B cell (primary cell): Measurements from ENCODE around the gene ABHD14A. TPM values are rescaled to one million over a fixed set of nuclear protein-coding genes. Genes with fewer than 3 reads are reported as not detected.

ENCODE experiments used
- ATAC-seq: fragments of 200-7000 bp; cut with Tn5 transposase; one replicate; pipeline ENCODE4 v1.10.0; 2021; ENCODE audit warnings: low read depth, mild to moderate bottlenecking, moderate number of reproducible peaks, moderate library complexity
- CTCF ChIA-PET: fragments of 350-600 bp; sonication (Branson Sonifier 250); formaldehyde crosslinking; loops from one replicate; lab custom pipeline; 2021; ENCODE audit warnings: antibody characterized with exemption, inconsistent platforms; lab: Charles Lee
- POLR2A ChIA-PET: fragments of 350-600 bp; sonication (Branson Sonifier 250); formaldehyde crosslinking; loops from one replicate; lab custom pipeline; 2021; ENCODE audit warnings: antibody characterized with exemption; lab: Charles Lee
- DNase-seq: peaks from one replicate; pipeline ENCODE4 v3.0.0; 2013
- H2AFZ ChIP-seq: 2 replicates; pipeline ENCODE4 v1.6.1; 2012; ENCODE audit warnings: mild to moderate bottlenecking, low read depth, low read length; ENCODE audit not compliant: insufficient read depth, poor library complexity, severe bottlenecking
- H3K27ac ChIP-seq, 2 donors: 1 replicate in 1 of 2; 2 replicates in 1 of 2; pipeline ENCODE4 v1.5.1; 2012 to 2013; ENCODE audit warnings: low read length in 2 of 2, mild to moderate bottlenecking in 2 of 2, moderate library complexity in 1 of 2
- H3K27me3 ChIP-seq, 4 experiments: fragments of 200-600 bp in 1 of 4; sonication (generic) in 1 of 4; replicated peaks in 1 of 4; 1 replicate in 2 of 4; 2 replicates in 2 of 4; pipeline versions ENCODE4 v1.6.1 to v1.7.0; 2013 to 2016; ENCODE audit warnings: low read length in 3 of 4, mild to moderate bottlenecking in 2 of 4, mixed read lengths in 1 of 4, moderate library complexity in 1 of 4; ENCODE audit not compliant: insufficient read depth in 4 of 4, control insufficient read depth in 3 of 4; ENCODE audit errors: control extremely low read depth in 1 of 4
- H3K36me3 ChIP-seq, 2 experiments: replicated peaks in 1 of 2; 1 replicate in 1 of 2; 2 replicates in 1 of 2; pipeline versions ENCODE4 v1.6.1 to v1.7.1; 2013; ENCODE audit warnings: low read length in 1 of 2; ENCODE audit not compliant: insufficient read depth in 2 of 2, control insufficient read depth in 1 of 2; ENCODE audit errors: control extremely low read depth in 1 of 2, extremely low read depth in 1 of 2
- H3K4me1 ChIP-seq, 2 donors: fragments of 200-600 bp in 1 of 2; sonication (generic) in 1 of 2; 1 replicate in 1 of 2; 2 replicates in 1 of 2; pipeline versions ENCODE4 v1.5.1 to v1.6.1; 2013 to 2017; ENCODE audit warnings: low read length in 2 of 2; ENCODE audit not compliant: control insufficient read depth in 2 of 2, insufficient read depth in 2 of 2
- H3K4me2 ChIP-seq: replicated peaks from 2 replicates; pipeline ENCODE3; 2012; ENCODE audit warnings: mild to moderate bottlenecking, low read depth, low read length; ENCODE audit not compliant: poor library complexity, severe bottlenecking
- H3K4me3 ChIP-seq, 5 experiments: fragments of 200-600 bp in 1 of 5; sonication (generic) in 1 of 5; 1 replicate in 3 of 5; 2 replicates in 2 of 5; pipeline versions ENCODE4 v1.5.1 to v1.7.0; 2011 to 2016; ENCODE audit warnings: low read length in 4 of 5, mild to moderate bottlenecking in 4 of 5, low read depth in 2 of 5, control low read depth in 1 of 5, moderate library complexity in 1 of 5; ENCODE audit not compliant: insufficient read depth in 1 of 5; ENCODE audit errors: control extremely low read depth in 1 of 5, extremely low read depth in 1 of 5
- H3K79me2 ChIP-seq: fragments of 200-600 bp; sonication (generic); one replicate; pipeline ENCODE4 v1.6.0; 2016; ENCODE audit warnings: low read length; ENCODE audit not compliant: control insufficient read depth, insufficient read depth
- H3K9ac ChIP-seq: fragments of 200-600 bp; sonication (generic); 2 replicates; pipeline ENCODE4 v1.6.1; 2017; ENCODE audit warnings: mild to moderate bottlenecking, low read length, moderate library complexity
- H3K9me3 ChIP-seq, 3 donors: one replicate each; pipeline versions ENCODE4 v1.6.1 to v1.7.1; 2013; ENCODE audit warnings: low read length in 2 of 3; ENCODE audit not compliant: control insufficient read depth in 2 of 3, insufficient read depth in 1 of 3; ENCODE audit errors: control extremely low read depth in 1 of 3
- H4K20me1 ChIP-seq: 2 replicates; pipeline ENCODE4 v1.6.0; 2012; ENCODE audit warnings: mild to moderate bottlenecking, low read length; ENCODE audit not compliant: insufficient read depth, control insufficient read depth, poor library complexity, severe bottlenecking
- H3K27ac Mint-ChIP-seq: one replicate; pipeline ENCODE4 v1.8.0; 2021; ENCODE audit warnings: mixed read lengths
- H3K27me3 Mint-ChIP-seq: one replicate; pipeline ENCODE4 v1.8.0; 2021; ENCODE audit warnings: mixed read lengths
- H3K4me1 Mint-ChIP-seq: one replicate; pipeline ENCODE4 v1.8.0; 2021; ENCODE audit warnings: mixed read lengths
- H3K4me3 Mint-ChIP-seq: one replicate; pipeline ENCODE4 v1.8.0; 2021; ENCODE audit warnings: mixed read lengths
- H3K9me3 Mint-ChIP-seq: one replicate; pipeline ENCODE4 v1.8.0; 2022; ENCODE audit warnings: mixed read lengths; ENCODE audit not compliant: insufficient read depth
- CTCF ChIP-seq: fragments of 200-600 bp; IDR thresholded peaks from one replicate; pipeline ENCODE4 v1.8.0; 2022; ENCODE audit warnings: antibody characterized with exemption, mild to moderate bottlenecking
- EZH2 ChIP-seq: IDR thresholded peaks from 2 replicates; pipeline ENCODE4 v1.6.1; 2012; ENCODE audit warnings: borderline replicate concordance, low read depth, mild to moderate bottlenecking, moderate library complexity, low read length; ENCODE audit not compliant: insufficient read depth, poor library complexity, severe bottlenecking
- WGBS: methylation state at CpG from one replicate; pipeline ENCODE4 v1.1.5; 2013; ENCODE audit warnings: missing lambda C conversion rate; ENCODE audit not compliant: insufficient coverage; 5-methylcytosine and 5-hydroxymethylcytosine counted together
- intact Hi-C: fragments of 100-400 bp; cut with micrococcal nuclease; formaldehyde crosslinking; loops from one replicate; pipeline ENCODE4 v1.10.0; 2022
- polyA plus RNA-seq: library from polyadenylated mRNA; depleted of rRNA; stranded (reverse); fragments of >200 nt; gene quantifications from 2 replicates; pipeline ENCODE4 v1.2.3, GENCODE V29; 2012
- total RNA-seq, 2 donors: library from RNA; stranded (reverse); fragments of 120-200 nt in 1 of 2; gene quantifications; 1 replicate in 1 of 2; 2 replicates in 1 of 2; pipeline versions ENCODE4 v1.2.3 to v1.2.4, GENCODE V29; 2013 to 2022

The ABHD14A gene
- total and polyA plus RNA-seq, 2 donors (not counting 1 experiment from before 2014, with no cell fraction given): 11.9 to 28.8 TPM

GRCh38 chr3:51998774-51999173, 23.9 kb downstream of the ABHD14A start:
- Histone ChIP-seq H4K20me1 (peaks cover 17% of the 10 kb centered on the region), H2AFZ (no peak overlapping the region), H3K79me2 (peaks cover 17% of the 10 kb centered on the region), H3K27ac (no peak overlapping the region), H3K36me3 (peaks cover 0 to 11% of the 10 kb centered on the region in 2 experiments), H3K27me3 (no peaks in the 10 kb centered on the region), H3K4me3 (no peak overlapping the region), H3K4me1 (peaks cover 19 to 27% of the 10 kb centered on the region in 2 donors), H3K4me2 (no peak overlapping the region), H3K9ac (no peak overlapping the region), H3K9me3 (no peaks in the 10 kb centered on the region)
- peaks cover 25% of the 10 kb centered on the region for H3K4me1 Mint-ChIP-seq
- POLR2A ChIA-PET: no interaction called here
- ATAC-seq (no peak), DNase-seq (no peak)
- 93% methylated on average over 6 of the region's 7 CpGs for WGBS
- H3K27me3 Mint-ChIP-seq: peaks cover 6% of the 10 kb centered on the region
- CTCF ChIA-PET: interaction anchor here (0.9 to 2.1 kb wide), 6 partner anchors 54 to 448 kb away, joined by 3 to 8 read pairs (median 5); no protein-coding TSS in a partner anchor
- no peaks in the 10 kb centered on the region for H3K9me3 Mint-ChIP-seq
- TF ChIP-seq CTCF: no peak
- no peak for TF ChIP-seq EZH2
- no peak overlapping the region for H3K4me3 Mint-ChIP-seq
- intact Hi-C loops: loop anchor here (5.0 kb wide), 1 partner anchor 279 kb away; the partner anchor contains the start of gene WDR82
- no peak overlapping the region for H3K27ac Mint-ChIP-seq

DNA sequence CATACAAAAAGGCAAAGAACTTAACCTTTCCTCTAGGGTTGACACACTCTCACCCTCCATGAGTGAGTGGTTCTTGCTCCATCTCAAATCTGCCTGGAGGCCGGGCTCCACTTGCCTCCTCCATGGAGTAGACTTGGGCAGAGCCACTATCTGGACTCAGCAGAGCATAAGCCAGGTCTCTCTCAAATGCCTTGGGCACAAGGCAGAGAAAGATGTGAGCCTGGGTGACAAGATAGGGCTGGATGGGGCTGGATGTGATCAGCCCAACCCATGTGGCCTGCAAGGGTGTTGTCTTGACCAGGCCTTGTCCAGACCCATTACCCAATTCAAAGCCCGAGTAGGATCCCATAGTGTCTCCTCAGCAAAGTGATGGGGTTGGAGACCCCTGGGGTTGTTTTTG, 25.0 kb downstream of the ABHD14A start:
- peaks cover 15% of the 10 kb centered on the region for H3K4me1 Mint-ChIP-seq

More for the DNA sequence above, 25.0 kb downstream of the ABHD14A start:
- H3K79me2 ChIP-seq: peaks cover 9% of the 10 kb centered on the region
- peaks cover 0 to 1% of the 10 kb centered on the region in 2 experiments for H3K36me3 ChIP-seq
- no peaks in the 10 kb centered on the region for H3K9me3 ChIP-seq
- no peak overlapping the region for H2AFZ ChIP-seq
- no peak overlapping the region for H3K4me3 Mint-ChIP-seq
- H4K20me1 ChIP-seq: peaks cover 7% of the 10 kb centered on the region
- no peaks in the 10 kb centered on the region for H3K27me3 ChIP-seq
- no peaks in the 10 kb centered on the region for H3K9me3 Mint-ChIP-seq
- H3K4me1 ChIP-seq: peaks cover 11 to 17% of the 10 kb centered on the region in 2 donors
- DNase-seq (no peak), ATAC-seq (no peak)
- WGBS: 93% methylated on average over 2 of the region's 2 CpGs
- no peak overlapping the region for H3K27ac Mint-ChIP-seq
- no peak overlapping the region for H3K4me2 ChIP-seq
- ChIA-PET POLR2A (no interaction called here), CTCF (interaction anchor here (1.7 to 5.7 kb wide), 7 partner anchors 53 to 448 kb away, joined by 6 to 166 read pairs (median 13); partner anchors contain the start of gene POC1A)
- no peak overlapping the region for H3K9ac ChIP-seq
- no peak overlapping the region for H3K4me3 ChIP-seq
- no peak overlapping the region for H3K27ac ChIP-seq
- intact Hi-C loops: loop anchor here (2.0 to 5.0 kb wide), 2 partner anchors 277 to 339 kb away; partner anchors contain the start of gene WDR82
- no peak for TF ChIP-seq EZH2
- TF ChIP-seq CTCF: no peak
- peaks cover 6% of the 10 kb centered on the region for H3K27me3 Mint-ChIP-seq
